GM06990 (cell line): ENCODE data around the gene KREMEN1.

Experiments
- DNase-seq: peaks from one replicate; pipeline ENCODE4 v3.0.0-alpha.2; 2011; ENCODE audit not compliant: insufficient read length; ENCODE audit errors: extremely low read depth
- H3K27me3 ChIP-seq: replicated peaks from 2 replicates; pipeline ENCODE4 v1.6.0; 2011; ENCODE audit warnings: low read length; ENCODE audit not compliant: control insufficient read depth, insufficient read depth
- H3K36me3 ChIP-seq: 2 replicates; pipeline ENCODE4 v1.5.1; 2011; ENCODE audit warnings: low read length; ENCODE audit not compliant: control insufficient read depth, insufficient read depth
- H3K4me3 ChIP-seq: replicated peaks from 2 replicates; pipeline ENCODE4 v1.5.1; 2011; ENCODE audit warnings: low read depth, mild to moderate bottlenecking, control low read depth, low read length
- TF ChIP-seq, protein P1 (sequence below): IDR thresholded peaks from 2 replicates; pipeline ENCODE4 v1.5.1; 2011; ENCODE audit warnings: low read length, control low read depth, mild to moderate bottlenecking, inconsistent platforms; ENCODE audit not compliant: insufficient read depth, poor library complexity, severe bottlenecking

The KREMEN1 gene

DNA sequence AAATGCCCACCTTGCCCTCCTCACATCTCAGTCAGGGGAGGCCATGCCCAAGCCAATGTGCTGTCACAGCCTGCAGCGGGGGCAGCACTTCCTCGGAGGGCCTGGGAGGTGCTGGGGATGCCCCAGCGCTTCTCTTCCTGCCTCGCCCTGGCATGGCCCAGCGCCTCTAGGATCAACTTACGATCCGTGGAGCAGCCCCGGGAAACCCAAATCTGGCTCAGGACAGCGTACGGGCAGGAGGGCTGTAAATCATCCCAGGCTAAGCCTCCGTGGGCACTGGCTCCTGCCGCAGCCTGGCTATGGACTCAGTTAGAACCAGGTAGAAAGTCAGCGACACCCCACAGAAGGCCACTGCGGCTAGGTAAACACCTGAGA, 71.9 kb downstream of the KREMEN1 start:
- no peaks in the 10 kb centered on the region; the same call in 1 of the 2 replicates for H3K27me3 ChIP-seq
- H3K36me3 ChIP-seq, result no peaks in the 10 kb centered on the region
- no peak for DNase-seq
- no peak overlapping the region for H3K4me3 ChIP-seq
- TF ChIP-seq, protein P1, sequence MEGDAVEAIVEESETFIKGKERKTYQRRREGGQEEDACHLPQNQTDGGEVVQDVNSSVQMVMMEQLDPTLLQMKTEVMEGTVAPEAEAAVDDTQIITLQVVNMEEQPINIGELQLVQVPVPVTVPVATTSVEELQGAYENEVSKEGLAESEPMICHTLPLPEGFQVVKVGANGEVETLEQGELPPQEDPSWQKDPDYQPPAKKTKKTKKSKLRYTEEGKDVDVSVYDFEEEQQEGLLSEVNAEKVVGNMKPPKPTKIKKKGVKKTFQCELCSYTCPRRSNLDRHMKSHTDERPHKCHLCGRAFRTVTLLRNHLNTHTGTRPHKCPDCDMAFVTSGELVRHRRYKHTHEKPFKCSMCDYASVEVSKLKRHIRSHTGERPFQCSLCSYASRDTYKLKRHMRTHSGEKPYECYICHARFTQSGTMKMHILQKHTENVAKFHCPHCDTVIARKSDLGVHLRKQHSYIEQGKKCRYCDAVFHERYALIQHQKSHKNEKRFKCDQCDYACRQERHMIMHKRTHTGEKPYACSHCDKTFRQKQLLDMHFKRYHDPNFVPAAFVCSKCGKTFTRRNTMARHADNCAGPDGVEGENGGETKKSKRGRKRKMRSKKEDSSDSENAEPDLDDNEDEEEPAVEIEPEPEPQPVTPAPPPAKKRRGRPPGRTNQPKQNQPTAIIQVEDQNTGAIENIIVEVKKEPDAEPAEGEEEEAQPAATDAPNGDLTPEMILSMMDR, result no peak

DNA sequence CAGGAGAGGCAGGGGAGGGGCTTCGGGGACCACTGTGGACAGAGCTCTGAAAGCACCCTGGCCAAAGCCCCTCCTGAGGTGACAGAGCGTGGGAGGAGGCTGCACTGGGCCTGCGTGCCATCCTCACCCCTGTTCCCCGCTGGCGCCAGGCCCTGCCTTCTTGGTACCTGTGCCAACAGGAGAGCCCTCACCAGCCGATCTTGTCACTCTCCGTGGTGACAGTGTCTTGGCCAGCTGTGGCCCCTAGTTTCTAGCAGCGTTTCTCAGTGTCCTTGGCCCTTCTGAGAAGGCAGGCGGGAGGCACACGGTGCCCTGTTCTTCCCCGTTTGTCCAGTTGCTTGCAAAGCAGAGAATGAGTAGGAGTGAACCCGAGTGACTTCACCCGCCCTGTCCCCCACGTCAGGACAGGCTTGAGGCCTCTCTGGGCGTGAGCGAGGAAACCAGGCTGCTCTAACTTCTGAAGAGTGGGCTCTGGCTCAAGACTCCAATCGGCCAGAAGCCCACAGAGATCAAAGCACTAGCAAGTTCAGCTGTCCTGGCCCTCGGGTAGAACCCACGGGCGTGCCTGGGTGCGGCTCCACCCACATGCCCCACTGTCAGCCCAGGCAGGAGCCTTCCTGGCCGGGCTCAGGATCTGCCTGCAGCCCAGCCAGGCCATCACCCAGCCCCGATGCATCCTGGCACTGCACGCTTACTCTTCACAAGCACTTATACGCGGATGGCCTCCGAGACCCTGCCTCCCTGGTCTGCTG, 72.7 kb downstream of the KREMEN1 start:
- no peak for DNase-seq

DNA sequence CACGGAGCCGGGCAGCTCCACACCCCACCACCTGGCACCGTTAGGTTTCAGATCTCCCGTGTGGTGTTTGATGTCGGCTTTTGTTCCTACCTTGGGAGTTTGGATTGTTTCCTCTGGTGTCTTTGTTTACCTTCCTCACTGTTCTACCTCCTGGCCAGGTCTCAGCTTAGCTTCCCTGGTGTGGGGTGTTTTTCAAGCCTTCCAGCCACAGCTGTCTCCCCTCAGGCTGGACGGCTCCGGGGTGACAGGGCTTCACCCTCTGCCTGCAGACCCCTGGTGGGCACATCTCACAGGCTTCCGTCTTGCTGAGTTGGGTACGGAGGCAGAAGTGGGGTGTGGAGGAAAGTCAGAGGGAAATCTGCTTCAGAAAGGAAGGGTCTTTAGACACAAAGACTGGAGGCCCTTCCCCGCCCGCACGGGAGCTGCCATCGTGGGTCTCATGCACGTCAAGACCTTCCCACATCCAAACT, 73.3 kb downstream of the KREMEN1 start:
- H3K27me3 ChIP-seq, result no peaks in the 10 kb centered on the region; the same call in 1 of the 2 replicates
- TF ChIP-seq, protein P1, result no peak
- DNase-seq, result no peak

More for the DNA sequence above, 72.7 kb downstream of the KREMEN1 start:
- TF ChIP-seq, protein P1, result no peak
- Histone ChIP-seq H3K27me3 (no peaks in the 10 kb centered on the region; the same call in 1 of the 2 replicates), H3K36me3 (no peaks in the 10 kb centered on the region), H3K4me3 (no peak overlapping the region)

DNA sequence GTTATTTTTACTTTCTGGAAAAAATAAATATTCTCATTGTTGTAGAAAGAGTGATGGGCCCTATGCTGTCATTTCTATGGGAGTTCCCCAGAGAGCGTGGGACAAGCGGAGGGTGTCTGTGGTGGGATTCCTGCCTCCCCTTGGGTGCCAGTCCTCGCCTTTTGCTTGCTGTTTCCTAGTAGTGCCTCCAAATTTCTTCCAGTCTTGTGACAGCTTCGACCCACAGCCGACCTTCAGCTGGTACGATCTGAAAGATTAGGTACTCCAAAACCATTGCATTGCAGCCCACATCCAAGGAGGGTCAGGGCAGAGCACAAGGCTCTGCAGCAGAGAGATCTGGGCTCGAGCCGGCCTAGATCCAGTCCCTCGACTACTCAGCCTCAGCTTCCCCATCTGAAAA, 73.9 kb downstream of the KREMEN1 start:
- Histone ChIP-seq H3K36me3 (no peaks in the 10 kb centered on the region), H3K4me3 (no peak overlapping the region), H3K27me3 (no peaks in the 10 kb centered on the region; the same call in 1 of the 2 replicates)
- TF ChIP-seq, protein P1, result no peak
- DNase-seq, result no peak

More for the DNA sequence above, 73.3 kb downstream of the KREMEN1 start:
- no peak overlapping the region for H3K4me3 ChIP-seq
- H3K36me3 ChIP-seq, result no peaks in the 10 kb centered on the region

DNA sequence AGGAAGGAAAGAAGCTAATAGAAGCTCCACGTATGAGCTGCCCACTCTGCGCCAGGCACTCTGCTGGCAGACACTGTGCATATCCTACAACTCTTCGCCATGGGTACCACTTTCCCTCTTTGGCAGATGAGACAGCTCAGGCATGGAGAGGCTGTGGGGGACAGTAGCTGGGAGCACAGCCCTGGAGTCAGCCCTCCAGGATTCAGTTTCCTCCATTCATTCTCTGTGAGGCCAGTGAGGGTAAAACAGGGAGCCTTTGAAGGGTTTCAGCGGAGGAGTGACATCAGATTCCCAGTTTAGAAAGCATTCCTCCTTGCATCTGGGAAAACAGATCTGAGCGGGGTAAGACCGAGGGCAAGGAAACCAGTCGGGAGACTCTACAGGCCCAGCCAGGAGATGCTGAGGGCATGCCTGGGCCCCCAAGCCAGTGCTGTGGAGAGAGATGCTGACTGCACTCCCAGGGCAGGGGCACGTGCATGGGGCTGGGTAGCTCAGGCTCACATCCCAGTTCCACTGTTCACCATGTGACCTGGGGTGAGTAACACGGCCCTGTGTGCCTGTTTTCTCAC, 74.6 kb downstream of the KREMEN1 start:
- DNase-seq, result no peak
- Histone ChIP-seq H3K36me3 (no peaks in the 10 kb centered on the region), H3K4me3 (no peak overlapping the region), H3K27me3 (no peaks in the 10 kb centered on the region; the same call in 1 of the 2 replicates)
- TF ChIP-seq, protein P1, result no peak
